GM21390 (cell line): Measurements from ENCODE around the gene ITGA3.

Source experiments
- ATAC-seq: cut with Tn5 transposase; IDR thresholded peaks from one replicate; pipeline ENCODE4 v1.9.1; 2021; ENCODE audit not compliant: unreplicated experiment

ITGA3 gene

DNA sequence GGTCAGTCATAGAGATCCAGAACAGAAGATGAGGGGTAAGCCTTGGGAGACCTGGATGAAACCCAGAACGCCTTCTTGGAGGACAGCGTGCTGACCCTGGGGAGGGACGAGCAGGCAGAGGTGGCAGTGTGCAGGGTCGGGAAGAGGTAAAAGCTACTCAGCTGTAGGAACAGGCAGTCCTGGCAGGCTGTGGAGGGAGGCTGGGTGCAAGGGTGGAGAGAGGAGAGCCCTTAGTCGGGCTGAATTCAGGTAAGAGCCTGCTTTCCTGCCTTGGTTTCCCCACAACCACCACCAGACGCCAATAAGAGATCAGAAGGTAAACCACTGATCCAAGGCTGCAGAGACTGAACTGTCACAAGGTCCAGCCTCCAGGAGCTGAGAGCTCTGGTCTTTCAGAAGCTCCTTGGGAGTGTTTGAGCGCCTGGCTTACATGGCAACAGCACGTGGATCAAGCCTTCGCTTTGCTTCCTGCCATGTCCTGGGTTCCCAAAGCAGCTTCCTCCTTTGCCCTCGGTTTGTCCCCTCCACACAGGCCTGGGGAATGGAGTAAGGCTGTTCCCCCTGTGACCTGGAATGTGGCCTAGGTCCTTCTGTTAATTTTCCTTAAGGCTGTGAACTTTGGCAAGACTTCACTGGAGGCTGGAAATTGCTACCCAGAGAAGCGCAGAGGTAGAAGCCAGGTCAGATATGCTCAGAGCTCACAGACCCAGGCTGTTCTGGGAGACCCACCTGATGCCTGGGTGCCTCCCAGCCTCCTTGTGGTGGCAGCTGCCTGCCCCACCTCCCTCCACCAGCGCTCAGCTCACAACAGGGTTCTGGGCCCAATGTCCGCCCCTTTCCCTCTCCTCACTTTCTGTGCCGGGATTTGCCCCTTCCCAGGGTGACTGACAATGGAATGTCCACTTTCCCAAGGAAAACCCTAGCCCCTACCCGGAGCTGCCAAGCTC lies 35.3 kb downstream of the ITGA3 start:
- no peak for ATAC-seq

DNA sequence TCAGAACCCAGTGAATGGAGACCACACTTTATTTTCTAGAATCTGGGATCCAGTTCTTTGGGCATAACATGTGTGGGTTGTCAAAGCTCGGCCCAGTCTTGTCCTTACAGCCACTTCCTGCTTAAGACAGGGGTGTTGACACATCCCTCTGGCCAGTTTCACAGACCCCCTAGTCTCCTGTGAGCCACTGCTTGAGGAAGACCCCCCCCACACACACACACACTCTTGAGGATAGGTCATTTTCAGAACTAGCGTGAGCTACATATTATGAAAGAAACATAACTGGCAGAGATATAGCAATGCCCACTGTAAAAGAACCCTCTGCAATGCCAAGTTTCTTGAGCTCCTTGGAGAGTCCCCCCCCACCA lies 36.0 kb downstream of the ITGA3 start:
- no peak for ATAC-seq

DNA sequence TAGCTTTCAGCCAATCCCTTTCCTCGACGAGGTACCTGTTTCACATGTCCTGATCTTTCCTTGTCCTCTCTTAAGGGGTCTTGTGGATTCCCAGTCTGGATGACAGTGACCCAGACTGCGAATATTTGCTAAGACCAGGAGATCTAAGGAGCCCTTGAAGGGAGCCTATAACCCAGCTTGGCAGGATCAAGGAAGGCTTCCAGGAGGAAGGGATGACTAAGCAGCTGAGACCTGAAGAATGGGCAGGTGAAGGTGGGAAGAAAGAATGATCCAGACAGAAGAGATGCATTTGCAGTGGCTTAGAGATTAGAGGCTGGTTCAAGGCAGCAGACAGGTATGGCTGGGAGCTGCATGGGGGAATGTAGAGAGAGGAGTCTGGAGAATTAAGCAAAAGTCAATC lies 37.3 kb downstream of the ITGA3 start:
- no peak for ATAC-seq

DNA sequence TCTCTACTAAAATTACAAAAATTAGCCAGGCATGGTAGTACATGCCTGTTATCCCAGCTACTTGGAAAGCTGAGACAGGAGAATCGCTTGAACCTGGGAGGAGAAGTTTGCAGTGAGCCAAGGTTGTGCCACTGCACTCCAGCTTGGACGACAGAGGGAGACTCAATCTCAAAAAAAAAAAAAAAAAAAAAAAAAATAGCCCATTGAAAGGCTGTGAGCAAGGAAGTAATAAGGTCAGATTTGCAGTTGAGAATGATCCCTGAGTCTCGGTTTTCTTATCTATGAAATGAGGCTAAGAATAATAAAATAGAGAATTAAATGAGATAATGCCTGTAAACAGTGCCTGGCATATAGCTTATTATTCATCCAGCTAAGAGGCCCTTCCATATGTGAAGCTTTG lies 37.9 kb downstream of the ITGA3 start:
- no peak for ATAC-seq

DNA sequence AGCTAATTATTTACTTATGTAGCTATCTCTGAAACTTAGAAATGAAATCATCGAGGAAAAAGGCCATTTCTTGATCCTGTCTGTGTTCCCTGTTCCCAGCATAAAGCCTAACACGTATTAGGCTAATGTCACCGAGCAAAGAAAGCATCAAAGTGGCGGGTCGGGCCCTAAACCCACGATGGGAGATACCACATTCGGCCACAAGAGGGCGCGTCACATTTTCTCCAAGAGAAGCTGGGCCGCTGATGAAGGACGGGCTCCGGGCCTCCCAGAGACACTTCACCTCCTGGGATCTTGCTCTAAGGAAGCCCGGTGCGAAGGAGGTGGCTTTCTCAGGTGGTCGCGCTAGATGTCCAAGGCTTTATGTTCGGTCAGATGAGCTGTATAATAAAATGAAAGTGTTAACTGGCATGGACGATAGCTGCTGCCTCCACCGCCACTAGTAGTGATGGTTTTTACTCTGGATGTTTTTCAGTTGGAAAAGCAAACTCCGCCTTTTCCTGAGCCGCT lies 38.4 kb downstream of the ITGA3 start:
- ATAC-seq: no peak

DNA sequence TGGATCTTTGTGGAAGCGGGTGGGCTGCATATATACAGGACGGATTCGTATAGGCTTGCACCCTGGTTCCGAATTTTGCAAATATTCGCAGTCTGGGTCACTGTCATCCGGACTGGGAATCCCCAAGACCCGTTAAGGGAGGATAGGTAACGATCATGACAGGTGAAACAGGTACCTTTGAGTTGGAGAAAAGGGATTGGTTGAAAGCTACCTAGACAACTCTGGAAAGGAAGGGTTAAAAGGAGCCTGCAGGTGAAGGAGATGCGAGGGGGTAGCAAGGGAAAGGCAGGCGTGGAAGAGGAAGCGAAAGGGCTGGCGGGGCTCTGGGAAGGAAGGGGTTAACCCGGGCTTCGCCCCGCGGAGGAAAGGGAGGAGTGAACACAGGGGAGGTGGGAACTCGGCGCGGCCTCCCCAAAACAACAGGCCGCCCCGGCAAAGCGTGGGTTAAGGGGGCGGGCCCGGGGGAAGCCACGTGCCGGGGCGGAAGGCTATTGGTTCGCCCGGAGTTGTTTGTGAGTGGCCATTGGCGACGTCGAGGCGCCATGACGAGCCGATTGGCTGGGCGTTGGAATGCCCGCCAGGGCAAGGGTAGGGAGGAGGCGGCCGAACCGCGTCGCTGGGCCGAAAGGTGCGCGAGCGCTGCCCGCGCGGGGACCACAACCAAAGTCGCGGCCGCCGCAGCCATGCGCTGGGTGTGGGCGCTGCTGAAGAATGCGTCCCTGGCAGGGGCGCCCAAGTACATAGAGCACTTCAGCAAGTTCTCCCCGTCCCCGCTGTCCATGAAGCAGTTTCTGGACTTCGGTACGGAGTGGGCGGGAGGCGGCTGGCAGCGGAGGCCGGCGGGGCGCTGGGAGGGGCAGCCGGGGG lies 39.1 kb downstream of the ITGA3 start, which contains the start of gene PDK2:
Gene PDK2, plus strand, starts transcription at position 599 of the 867 bp plus-strand sequence. Its CDS starts 85 bp downstream, at position 684.
- ATAC-seq: peak; percentile 84

DNA sequence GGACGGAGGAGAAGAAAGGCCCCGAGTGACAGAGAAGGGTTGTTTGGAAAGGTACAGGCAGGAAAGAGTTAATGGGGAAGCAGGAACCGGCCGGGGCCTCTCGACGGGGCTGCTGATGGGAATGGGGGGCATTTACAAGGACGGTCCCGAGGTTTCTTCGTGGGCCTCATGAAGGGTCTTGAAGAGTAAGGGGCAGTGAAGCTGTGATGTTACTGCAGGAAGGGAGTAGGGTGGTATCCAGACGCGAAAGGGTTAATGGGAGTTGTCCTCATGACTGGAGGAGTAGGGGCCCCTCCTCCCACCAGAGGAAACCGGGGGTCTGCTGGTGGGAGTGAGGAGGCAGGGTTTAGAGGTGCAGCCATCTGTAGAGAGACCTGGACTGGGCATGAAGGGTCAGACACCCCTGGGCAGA lies 39.7 kb downstream of the ITGA3 start:
- no peak for ATAC-seq

DNA sequence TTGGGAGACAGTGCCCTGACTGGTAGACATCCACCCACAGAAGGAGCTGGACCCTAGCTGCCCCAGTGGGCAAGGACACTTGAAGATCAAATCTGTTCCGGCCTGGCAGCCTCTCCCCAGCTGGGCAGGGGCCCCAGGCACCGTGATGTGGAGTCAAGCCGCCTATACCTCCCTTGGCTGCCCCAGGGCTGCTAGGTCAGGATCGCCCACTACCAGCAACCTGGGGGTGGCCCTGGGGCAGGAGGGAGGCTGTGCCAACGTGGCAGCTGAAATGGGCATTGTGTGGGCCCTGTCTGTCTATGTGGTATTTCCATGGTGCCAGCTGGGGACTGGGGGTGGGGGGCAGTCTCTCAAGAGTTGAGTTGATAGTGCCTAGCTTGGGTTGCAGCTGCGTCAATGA lies 40.2 kb downstream of the ITGA3 start:
- ATAC-seq: no peak

DNA sequence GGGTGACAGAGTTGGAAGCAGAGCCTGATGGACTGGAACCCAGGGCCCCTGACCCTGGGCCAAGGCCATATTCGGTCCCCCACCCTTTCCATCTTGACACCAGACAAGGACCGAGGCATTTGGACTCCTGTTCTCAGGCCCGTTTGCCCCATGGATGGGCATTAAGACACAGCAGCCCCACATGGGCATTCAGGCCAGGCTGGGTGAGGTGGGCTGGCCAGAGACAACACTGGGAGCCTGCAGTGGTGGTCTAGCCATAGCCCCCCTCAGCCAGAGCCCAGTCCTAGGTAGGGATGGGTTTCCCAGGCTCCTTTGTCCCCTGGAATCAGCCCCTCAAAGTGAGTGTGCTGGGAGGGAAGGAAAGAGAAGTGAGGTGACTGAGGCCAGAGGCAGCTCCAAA lies 40.8 kb downstream of the ITGA3 start:
- no peak for ATAC-seq

DNA sequence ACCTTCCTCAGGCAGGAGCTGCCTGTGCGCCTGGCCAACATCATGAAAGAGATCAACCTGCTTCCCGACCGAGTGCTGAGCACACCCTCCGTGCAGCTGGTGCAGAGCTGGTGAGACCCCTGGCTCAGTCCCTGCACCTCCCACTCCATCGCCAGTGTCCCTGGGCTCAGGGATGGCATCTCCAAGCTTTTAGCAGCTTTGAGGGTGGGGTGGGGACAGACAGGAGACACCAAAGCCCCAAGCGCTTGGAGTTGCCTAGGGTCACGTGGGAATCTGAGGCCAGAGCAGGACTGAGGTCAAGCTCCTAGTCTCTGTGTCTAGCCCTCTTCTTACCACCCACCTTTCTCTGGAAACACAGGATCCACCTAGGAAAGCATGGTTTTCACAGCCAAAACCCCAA lies 41.5 kb downstream of the ITGA3 start:
- no peak for ATAC-seq

DNA sequence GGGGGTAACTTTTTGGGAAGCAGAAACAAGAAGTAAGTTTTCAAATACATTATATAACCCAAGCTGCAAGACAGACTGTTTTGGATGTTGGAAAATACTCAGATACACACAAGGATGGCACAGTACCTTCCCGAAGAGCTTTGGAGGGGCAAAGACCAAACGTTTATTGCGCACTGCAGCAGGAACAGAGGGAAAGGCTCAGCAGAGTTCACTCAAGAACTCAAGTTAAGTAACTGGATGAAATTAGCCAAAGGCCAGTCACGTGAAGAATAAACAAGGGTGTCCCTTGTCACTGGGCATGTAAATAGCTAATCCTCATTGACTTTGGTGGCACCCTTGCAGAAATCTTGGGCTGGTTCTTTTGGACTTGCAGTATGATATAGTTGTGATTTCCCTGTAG lies 42.0 kb downstream of the ITGA3 start:
- no peak for ATAC-seq

DNA sequence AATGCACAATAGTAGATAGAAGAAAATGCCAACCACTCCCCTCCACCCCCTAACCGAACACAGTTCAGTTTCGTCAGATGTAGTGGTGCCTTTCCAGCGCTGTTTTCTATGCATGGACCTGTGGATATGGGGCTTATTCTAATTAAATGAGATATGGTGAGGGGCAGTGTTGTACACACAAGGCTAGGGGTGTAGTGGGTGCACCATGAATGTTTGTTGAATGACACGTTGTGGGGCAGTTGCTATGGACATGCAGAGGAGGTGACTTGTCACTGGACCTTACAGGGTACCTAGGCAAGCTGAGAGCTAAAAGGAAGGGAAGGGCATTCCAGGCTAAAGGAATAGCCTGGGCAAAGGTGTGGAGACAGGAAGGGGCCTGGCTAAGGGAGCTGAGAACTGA lies 42.7 kb downstream of the ITGA3 start:
- ATAC-seq: no peak

DNA sequence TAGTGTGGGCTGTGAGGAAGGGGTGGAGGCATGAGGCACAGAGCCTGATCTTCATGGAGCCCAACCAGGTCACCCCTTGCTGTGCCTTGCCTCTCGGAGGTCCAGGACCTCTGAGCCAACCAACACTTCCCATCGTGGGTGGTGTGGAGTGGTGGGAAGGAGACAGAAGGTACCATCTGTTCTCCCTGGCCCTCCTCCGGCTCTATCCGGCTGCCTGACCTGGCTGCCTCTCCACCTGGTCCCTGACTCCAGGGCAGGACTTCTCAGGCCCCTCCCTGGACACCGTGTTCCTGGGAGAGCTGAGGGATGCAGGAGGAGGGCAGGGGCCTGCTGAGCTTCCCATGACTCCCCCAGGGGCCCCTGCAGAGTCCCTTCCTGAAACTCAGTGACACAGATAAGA lies 43.1 kb downstream of the ITGA3 start:
- no peak for ATAC-seq

DNA sequence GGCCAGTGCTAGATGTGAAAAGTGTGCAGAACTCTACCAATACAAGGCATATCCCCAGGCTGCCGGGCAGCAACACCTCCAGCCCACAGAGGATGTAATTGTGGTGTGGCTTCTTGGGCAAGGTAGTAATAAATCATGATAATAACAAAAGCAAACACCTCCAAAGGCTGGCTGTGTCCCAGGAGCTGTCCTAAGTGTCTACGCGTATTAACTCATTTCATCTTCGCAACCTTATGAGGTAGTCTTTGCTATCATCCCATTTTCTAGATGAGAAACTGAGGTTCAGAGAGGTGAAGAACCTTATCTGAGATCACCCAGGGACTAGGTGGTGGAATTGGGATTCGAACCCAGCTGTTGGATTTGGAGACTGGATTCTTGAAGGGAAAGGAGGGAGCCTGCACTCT lies 44.6 kb downstream of the ITGA3 start:
- no peak for ATAC-seq

DNA sequence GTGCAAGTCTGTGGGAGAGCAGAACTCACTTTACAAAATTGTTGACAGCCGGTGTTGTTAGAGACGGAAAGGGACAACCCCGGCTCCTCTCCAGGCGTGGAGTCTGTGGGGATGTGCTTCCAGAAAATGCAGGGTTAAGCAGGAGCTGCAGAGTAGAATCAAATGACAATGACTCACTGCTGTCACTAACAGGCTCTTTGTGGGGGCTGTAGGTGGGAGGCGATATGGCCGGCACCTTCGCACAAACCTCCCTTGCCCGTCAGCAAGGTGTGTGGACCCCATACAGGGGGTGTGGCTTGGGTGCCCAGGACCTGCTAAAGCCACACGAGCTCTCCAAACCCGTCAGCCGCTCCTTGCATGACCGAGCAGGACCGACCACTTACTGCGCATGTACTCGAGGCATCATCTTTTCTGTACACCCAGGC lies 45.0 kb downstream of the ITGA3 start:
- no peak for ATAC-seq

DNA sequence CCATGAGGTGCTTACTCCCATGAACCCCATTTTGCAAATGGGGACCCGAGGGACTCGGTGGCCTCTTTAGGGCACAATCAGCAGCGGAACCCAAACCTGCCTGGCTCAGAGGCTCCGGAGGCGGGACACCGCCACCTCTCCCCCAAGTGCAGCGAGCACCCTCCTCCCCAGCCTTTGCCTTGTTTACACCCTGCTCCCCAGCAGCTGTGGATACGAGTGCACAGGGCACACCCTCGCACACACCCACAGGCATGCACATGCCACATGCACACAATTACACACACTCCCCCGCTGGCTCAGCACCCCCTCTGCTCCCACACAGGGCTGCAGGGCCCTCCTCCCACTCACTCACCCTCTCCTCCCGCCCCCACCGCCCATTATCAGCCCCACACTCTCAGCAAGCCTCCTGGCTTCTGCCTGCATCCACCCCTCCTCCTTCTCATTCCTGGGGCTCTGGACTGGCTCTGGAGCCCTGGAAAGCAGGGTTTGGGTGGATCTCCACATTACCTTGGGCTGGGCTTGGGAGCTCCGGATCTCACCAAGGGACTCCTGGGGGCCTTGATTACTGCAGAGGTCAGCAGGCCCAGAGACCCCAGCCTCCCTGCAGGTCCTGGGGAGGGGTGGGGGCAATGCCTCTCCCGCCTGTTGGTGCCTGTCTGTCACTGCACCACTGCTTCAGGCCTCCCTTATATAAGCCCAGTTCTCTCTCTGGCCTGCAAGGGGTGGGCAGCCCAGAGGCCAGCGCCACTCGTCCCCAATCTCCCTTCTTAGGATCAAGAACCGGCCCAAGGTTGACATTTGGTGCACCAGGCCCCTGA lies 45.6 kb downstream of the ITGA3 start:
- no peak for ATAC-seq

DNA sequence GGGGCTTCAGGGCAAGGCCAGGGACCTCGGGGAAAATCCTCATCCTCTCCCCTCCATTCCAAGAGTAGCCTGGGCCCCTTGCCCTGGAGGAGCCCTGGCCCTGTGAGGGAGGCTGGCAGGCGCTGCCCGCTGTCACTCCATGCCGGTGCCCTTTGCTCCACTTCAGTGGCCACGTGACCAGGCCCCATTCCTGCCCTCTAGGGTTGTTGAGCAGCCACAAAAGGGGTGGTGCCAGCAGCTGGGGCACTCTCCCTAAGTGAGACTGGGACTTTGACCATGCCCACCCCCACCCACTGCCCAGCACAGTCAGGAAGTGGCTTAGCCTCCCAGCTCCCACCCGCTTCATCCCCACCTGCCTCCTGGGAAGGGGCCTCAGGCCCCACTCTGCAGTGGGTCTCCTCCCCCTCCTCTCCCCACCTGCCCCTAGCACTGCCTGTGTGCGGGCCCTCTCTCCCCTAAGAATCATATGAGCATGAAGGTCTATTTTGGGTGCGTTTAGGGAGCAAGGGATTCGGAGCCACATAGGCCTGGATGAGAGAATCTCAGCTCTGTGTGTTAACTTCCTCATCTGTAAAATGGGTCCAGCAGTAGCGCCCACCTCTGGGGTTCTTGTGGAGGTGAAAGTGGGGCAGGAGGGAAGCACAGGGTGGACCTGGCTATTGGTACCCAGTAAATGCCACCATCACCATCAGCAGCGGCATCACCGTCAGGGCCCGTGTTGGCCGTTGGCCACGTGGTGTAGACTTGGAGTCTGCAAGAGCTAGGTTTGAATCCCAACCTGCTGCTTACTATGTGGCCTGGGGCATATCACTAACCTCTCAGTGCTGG lies 46.5 kb downstream of the ITGA3 start:
- ATAC-seq: no peak

DNA sequence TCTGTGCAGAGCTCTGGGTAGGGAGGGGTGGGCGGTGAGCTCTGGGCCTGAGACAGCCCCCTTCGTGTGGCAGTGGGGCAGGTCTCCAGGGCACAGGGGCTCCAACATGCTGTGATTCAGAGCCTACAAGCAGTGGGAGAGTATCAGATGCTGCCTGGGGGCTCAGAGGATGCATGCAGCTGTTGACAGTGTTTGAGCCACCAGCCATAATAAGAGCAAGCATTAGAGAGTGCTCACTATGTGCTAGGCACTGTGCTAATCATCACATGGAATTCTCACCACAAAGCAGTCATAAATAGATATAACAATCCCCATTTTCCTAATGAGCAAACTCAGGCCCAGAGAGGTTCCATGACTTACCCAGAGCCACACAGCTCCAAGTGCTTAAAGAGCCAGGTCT lies 47.3 kb downstream of the ITGA3 start:
- no peak for ATAC-seq

DNA sequence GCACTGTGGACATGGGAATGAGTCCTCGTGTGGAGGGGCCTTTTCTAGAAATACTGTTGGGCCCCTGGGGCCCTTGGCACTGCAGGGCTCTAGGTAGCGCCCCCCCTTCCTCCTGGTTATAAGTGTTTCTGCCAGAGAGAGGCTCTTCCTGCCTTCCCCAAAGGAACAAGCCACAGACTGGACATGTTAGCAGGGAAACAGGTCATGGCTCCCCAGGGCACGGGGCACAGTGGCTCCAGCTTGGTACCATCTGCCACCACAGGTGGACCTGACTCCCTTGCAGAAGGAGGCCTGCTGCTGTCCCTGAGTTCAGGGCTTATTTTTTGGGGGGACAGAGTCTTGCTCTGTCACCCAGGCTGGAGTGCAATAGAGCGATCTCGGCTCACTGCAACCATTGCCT lies 48.0 kb downstream of the ITGA3 start:
- no peak for ATAC-seq

DNA sequence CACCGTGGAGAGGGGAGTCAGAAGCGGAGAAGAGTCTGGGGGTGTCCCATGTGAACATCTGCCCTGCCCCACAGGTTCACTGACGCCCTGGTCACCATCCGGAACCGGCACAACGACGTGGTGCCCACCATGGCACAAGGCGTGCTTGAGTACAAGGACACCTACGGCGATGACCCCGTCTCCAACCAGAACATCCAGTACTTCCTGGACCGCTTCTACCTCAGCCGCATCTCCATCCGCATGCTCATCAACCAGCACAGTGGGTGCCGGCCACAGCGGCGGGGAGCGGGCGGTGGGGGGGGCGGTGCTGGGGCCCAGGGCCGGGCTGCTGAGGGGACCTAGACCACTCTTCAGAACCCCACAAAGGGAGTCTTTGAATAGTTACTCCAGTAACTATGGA lies 49.9 kb downstream of the ITGA3 start:
- no peak for ATAC-seq
